ENCODE data around the gene RHO.

RHO gene

DNA sequence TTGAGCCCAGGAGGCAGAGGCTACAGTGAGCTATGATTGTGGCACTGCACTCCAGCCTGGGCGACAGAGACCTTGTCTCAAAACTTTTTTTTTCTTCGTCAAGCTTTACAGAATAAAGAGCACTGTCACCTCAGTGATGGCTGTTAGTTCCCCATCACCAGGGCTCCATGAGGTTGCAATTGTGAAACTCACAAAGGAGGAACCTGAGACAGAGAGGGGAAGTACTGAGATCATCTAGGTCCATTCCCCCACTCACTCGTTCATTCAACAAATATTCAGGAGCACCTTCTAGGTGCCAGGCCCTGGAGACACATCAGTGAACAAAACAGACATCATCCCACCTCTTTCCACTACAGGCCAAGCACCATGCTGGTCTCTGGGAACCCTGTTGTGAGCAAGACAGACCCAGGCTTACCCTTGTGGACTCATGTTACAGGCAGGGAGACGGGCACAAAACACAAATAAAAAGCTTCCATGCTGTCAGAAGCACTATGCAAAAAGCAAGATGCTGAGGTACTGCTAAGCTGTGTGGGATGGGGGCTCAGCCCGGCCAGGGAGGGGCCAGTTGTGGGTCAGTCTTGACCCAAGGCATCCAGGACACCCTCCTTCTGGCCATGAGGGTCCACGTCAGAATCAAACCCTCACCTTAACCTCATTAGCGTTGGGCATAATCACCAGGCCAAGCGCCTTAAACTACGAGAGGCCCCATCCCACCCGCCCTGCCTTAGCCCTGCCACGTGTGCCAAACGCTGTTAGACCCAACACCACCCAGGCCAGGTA lies 2.1 kb upstream of the RHO start:
- Histone ChIP-seq H3K4me3 (ENCODE audit: low read depth, low read length) (no peak overlapping the region), H3K4me1 (ENCODE audit: control insufficient read depth, insufficient read depth, low read length) (no peaks in the 10 kb centered on the region), H3K36me3 (ENCODE audit: control insufficient read depth in 2 of 2, insufficient read depth in 1 of 2, low read length in 2 of 2) (no peaks in the 10 kb centered on the region), H3K9me3 (ENCODE audit: control insufficient read depth, insufficient read depth, low read depth, low read length) (no peaks in the 10 kb centered on the region), H3K27ac (ENCODE audit: extremely low read depth, low read depth, low read length) (no peak overlapping the region)
- POLR2A ChIA-PET: interaction anchor here (0.6 kb wide), 1 partner anchor 51 kb away, joined by 3 read pairs; no protein-coding TSS in a partner anchor
- TF ChIP-seq ZNF510 (tag by site-specific recombination; IDR thresholded peaks at IDR 0.05; ENCODE audit: insufficient replicate concordance) (no peak), ZNF747 (tag by site-specific recombination; IDR thresholded peaks at IDR 0.05) (no peak), ZNF404 (tag by site-specific recombination; IDR thresholded peaks at IDR 0.05) (no peak), ZIC2 (tag by site-specific recombination; IDR thresholded peaks at IDR 0.05) (peak; percentile 74), ZSCAN23 (tag by site-specific recombination; IDR thresholded peaks at IDR 0.05) (no peak), KLF1 (tag by site-specific recombination; IDR thresholded peaks at IDR 0.05) (no peak), ZNF335 (tag by site-specific recombination; conservative IDR thresholded peaks at IDR 0.05) (0 out of 2 replicates have a peak, but pooled peaks have one; percentile 24), ZFP41 (tag by site-specific recombination; IDR thresholded peaks at IDR 0.05; ENCODE audit: borderline replicate concordance) (no peak), ZNF211 (tag by site-specific recombination; IDR thresholded peaks at IDR 0.05; ENCODE audit: low read depth) (no peak), ZNF184 (tag by site-specific recombination; IDR thresholded peaks at IDR 0.05) (no peak), ZNF302 (tag by site-specific recombination; IDR thresholded peaks at IDR 0.05; ENCODE audit: low read depth) (no peak), ZNF112 (tag by site-specific recombination; IDR thresholded peaks at IDR 0.05) (no peak), KLF10 (tag by site-specific recombination; IDR thresholded peaks at IDR 0.05) (no peak)
- TF ChIP-seq, protein P1, sequence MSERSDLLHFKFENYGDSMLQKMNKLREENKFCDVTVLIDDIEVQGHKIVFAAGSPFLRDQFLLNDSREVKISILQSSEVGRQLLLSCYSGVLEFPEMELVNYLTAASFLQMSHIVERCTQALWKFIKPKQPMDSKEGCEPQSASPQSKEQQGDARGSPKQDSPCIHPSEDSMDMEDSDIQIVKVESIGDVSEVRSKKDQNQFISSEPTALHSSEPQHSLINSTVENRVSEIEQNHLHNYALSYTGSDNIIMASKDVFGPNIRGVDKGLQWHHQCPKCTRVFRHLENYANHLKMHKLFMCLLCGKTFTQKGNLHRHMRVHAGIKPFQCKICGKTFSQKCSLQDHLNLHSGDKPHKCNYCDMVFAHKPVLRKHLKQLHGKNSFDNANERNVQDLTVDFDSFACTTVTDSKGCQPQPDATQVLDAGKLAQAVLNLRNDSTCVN (tag by site-specific recombination; optimal IDR thresholded peaks at IDR 0.05): no peak
- TF ChIP-seq, protein P2, sequence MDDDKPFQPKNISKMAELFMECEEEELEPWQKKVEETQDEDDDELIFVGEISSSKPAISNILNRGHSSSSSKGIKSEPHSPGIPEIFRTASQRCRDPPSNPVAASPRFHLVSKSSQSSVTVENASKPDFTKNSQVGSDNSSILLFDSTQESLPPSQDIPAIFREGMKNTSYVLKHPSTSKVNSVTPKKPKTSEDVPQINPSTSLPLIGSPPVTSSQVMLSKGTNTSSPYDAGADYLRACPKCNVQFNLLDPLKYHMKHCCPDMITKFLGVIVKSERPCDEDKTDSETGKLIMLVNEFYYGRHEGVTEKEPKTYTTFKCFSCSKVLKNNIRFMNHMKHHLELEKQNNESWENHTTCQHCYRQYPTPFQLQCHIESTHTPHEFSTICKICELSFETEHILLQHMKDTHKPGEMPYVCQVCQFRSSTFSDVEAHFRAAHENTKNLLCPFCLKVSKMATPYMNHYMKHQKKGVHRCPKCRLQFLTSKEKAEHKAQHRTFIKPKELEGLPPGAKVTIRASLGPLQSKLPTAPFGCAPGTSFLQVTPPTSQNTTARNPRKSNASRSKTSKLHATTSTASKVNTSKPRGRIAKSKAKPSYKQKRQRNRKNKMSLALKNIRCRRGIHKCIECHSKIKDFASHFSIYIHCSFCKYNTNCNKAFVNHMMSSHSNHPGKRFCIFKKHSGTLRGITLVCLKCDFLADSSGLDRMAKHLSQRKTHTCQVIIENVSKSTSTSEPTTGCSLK (tag by site-specific recombination; IDR thresholded peaks at IDR 0.05): no peak
- TF ChIP-seq, protein P3, sequence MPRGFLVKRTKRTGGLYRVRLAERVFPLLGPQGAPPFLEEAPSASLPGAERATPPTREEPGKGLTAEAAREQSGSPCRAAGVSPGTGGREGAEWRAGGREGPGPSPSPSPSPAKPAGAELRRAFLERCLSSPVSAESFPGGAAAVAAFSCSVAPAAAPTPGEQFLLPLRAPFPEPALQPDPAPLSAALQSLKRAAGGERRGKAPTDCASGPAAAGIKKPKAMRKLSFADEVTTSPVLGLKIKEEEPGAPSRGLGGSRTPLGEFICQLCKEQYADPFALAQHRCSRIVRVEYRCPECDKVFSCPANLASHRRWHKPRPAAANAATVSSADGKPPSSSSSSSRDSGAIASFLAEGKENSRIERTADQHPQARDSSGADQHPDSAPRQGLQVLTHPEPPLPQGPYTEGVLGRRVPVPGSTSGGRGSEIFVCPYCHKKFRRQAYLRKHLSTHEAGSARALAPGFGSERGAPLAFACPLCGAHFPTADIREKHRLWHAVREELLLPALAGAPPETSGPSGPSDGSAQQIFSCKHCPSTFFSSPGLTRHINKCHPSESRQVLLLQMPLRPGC (tag by site-specific recombination; IDR thresholded peaks at IDR 0.05): no peak
- TF ChIP-seq, protein P4, sequence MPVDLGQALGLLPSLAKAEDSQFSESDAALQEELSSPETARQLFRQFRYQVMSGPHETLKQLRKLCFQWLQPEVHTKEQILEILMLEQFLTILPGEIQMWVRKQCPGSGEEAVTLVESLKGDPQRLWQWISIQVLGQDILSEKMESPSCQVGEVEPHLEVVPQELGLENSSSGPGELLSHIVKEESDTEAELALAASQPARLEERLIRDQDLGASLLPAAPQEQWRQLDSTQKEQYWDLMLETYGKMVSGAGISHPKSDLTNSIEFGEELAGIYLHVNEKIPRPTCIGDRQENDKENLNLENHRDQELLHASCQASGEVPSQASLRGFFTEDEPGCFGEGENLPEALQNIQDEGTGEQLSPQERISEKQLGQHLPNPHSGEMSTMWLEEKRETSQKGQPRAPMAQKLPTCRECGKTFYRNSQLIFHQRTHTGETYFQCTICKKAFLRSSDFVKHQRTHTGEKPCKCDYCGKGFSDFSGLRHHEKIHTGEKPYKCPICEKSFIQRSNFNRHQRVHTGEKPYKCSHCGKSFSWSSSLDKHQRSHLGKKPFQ (tag by site-specific recombination; IDR thresholded peaks at IDR 0.05): no peak
- TF ChIP-seq, protein P5, sequence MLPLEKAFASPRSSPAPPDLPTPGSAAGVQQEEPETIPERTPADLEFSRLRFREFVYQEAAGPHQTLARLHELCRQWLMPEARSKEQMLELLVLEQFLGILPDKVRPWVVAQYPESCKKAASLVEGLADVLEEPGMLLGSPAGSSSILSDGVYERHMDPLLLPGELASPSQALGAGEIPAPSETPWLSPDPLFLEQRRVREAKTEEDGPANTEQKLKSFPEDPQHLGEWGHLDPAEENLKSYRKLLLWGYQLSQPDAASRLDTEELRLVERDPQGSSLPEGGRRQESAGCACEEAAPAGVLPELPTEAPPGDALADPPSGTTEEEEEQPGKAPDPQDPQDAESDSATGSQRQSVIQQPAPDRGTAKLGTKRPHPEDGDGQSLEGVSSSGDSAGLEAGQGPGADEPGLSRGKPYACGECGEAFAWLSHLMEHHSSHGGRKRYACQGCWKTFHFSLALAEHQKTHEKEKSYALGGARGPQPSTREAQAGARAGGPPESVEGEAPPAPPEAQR (tag by site-specific recombination; IDR thresholded peaks at IDR 0.05): no peak
- CTCF ChIA-PET: interaction anchor here (0.9 kb wide), 1 partner anchor 15 kb away, joined by 3 read pairs; no protein-coding TSS in a partner anchor

Measured in HEK293 (cell line).